K562 (cell line): ENCODE measurements around the gene SLC39A6. TPM values are rescaled to one million over a fixed set of nuclear protein-coding genes. Genes with fewer than 3 reads are reported as not detected.

Experiments used
- ATAC-seq: fragments of 200-7000 bp; cut with Tn5 transposase; 3 replicates; pipeline ENCODE4 v1.9.1; 2020; ENCODE audit warnings: moderate library complexity
- BruUV-seq: library from RNA; stranded (reverse); fragments of 400-500 nt; replicated peaks from 2 replicates; lab custom pipeline; 2021; lab: Mats Ljungman, UMichigan
- CTCF ChIA-PET: fragments of 300-600 bp; formaldehyde crosslinking; extraction: SDS; loops from one replicate; lab custom pipeline; 2021; ENCODE audit warnings: low intra/inter-chr PET ratio; lab: Yijun Ruan, JAX
- POLR2A ChIA-PET: fragments of 300-600, 350-650 bp; sonication (Branson Sonifier 250); formaldehyde crosslinking; extraction: SDS; loops from one replicate; lab custom pipeline; 2021; ENCODE audit warnings: antibody characterized with exemption, inconsistent platforms; lab: Yijun Ruan, JAX
- DNase-seq, 4 experiments: peaks; one replicate each; pipeline versions ENCODE4 v3.0.0 to v3.0.0-alpha.2; 2011 to 2018; ENCODE audit warnings: low spot score in 3 of 4, mixed read lengths in 3 of 4; ENCODE audit errors: extremely low read depth in 1 of 4
- FAIRE-seq: peaks from 2 replicates; lab custom pipeline; 2011; peaks lifted over from hg19 to GRCh38; lab: Jason Lieb, UNC
- H2AFZ ChIP-seq: 2 replicates; pipeline ENCODE4 v1.6.0; 2011; ENCODE audit warnings: low read depth, low read length, control low read depth, inconsistent platforms
- H3K27ac ChIP-seq: fragments of 200-600 bp; 3 replicates; pipeline ENCODE4 v1.8.0; 2011; ENCODE audit warnings: low read depth, mild to moderate bottlenecking, control low read depth, inconsistent platforms, low read length, moderate library complexity, mixed read lengths; ENCODE audit errors: extremely low read depth
- H3K27me3 ChIP-seq, 2 experiments: fragments of 300-600 bp in 1 of 2; 2 replicates in 1 of 2; 3 replicates in 1 of 2; pipeline versions ENCODE4 v1.6.0 to v1.8.0; 2011; ENCODE audit warnings: inconsistent platforms in 2 of 2, low read length in 2 of 2, mild to moderate bottlenecking in 1 of 2, mixed read lengths in 1 of 2, moderate library complexity in 1 of 2; ENCODE audit not compliant: control insufficient read depth in 2 of 2, insufficient read depth in 2 of 2
- H3K36me3 ChIP-seq: fragments of 300-600 bp; 3 replicates; pipeline ENCODE4 v1.8.0; 2011; ENCODE audit warnings: mild to moderate bottlenecking, low read length, inconsistent platforms; ENCODE audit not compliant: control insufficient read depth, insufficient read depth
- H3K4me1 ChIP-seq, 2 experiments: fragments of 200-600 bp in 1 of 2; replicated peaks in 1 of 2; 2 replicates in 1 of 2; 3 replicates in 1 of 2; pipeline versions ENCODE4 v1.5.1 to v1.8.0; 2011; ENCODE audit warnings: inconsistent platforms in 2 of 2, low read length in 2 of 2, mild to moderate bottlenecking in 1 of 2, mixed read lengths in 1 of 2, moderate library complexity in 1 of 2; ENCODE audit not compliant: control insufficient read depth in 2 of 2, insufficient read depth in 2 of 2
- H3K4me2 ChIP-seq: 2 replicates; pipeline ENCODE4 v1.6.1; 2011; ENCODE audit warnings: low read length, control low read depth, inconsistent platforms, mixed read lengths; ENCODE audit not compliant: insufficient read depth
- H3K4me3 ChIP-seq: fragments of 200-600 bp; sonication (generic), shearing (Covaris generic); 2 replicates; pipeline ENCODE4 v1.5.1; 2016; ENCODE audit warnings: control low read depth, inconsistent platforms
- H3K79me2 ChIP-seq: fragments of 200-600 bp; 3 replicates; pipeline ENCODE4 v1.8.0; 2011; ENCODE audit warnings: low read length, inconsistent platforms; ENCODE audit not compliant: control insufficient read depth, insufficient read depth
- H3K9ac ChIP-seq, 2 experiments: 2 replicates each; pipeline versions ENCODE4 v1.6.0 to v1.6.1; 2011; ENCODE audit warnings: low read depth in 2 of 2, low read length in 2 of 2, control low read depth in 1 of 2, inconsistent platforms in 1 of 2, mild to moderate bottlenecking in 1 of 2, mixed read lengths in 1 of 2; ENCODE audit not compliant: insufficient read depth in 1 of 2
- H3K9me1 ChIP-seq: one replicate; pipeline ENCODE4 v1.6.0; 2011; ENCODE audit warnings: inconsistent platforms, mild to moderate bottlenecking, low read length, moderate library complexity; ENCODE audit not compliant: control insufficient read depth, insufficient read depth
- H3K9me3 ChIP-seq: replicated peaks from 2 replicates; pipeline ENCODE4 v1.5.1; 2011; ENCODE audit warnings: low read depth, low read length, inconsistent platforms; ENCODE audit not compliant: control insufficient read depth, insufficient read depth
- H4K20me1 ChIP-seq: replicated peaks from 2 replicates; pipeline ENCODE4 v1.6.1; 2011; ENCODE audit warnings: low read length, inconsistent platforms, mixed read lengths; ENCODE audit not compliant: control insufficient read depth, insufficient read depth
- E2F5 ChIP-seq: sonication (generic); formaldehyde crosslinking; IDR thresholded peaks from 2 replicates; pipeline ENCODE4 v1.8.0; 2022; ENCODE audit warnings: mild to moderate bottlenecking, missing genetic modification reagents
- FOXK2 ChIP-seq, 2 experiments: fragments of 450-650 bp; IDR thresholded peaks in 1 of 2; conservative IDR thresholded peaks in 1 of 2; 2 replicates each; pipeline ENCODE4 v1.6.1; 2016; ENCODE audit warnings: low read depth in 2 of 2, mild to moderate bottlenecking in 1 of 2
- HDAC8 ChIP-seq: fragments of 450-650 bp; IDR thresholded peaks from 2 replicates; pipeline ENCODE4 v1.6.1; 2016; ENCODE audit warnings: mild to moderate bottlenecking, missing genetic modification characterization, moderate library complexity, missing compliant biosample characterization
- HMG20B ChIP-seq: fragments of 250-450 bp; sonication (Bioruptor Pico); IDR thresholded peaks from 2 replicates; pipeline ENCODE4 v1.5.0; 2021; ENCODE audit warnings: mild to moderate bottlenecking
- L3MBTL2 ChIP-seq: fragments of 450-650 bp; IDR thresholded peaks from 2 replicates; pipeline ENCODE4 v1.6.1; 2016; ENCODE audit warnings: mild to moderate bottlenecking, moderate library complexity
- MAX ChIP-seq: sonication (generic); formaldehyde crosslinking; IDR thresholded peaks from 2 replicates; pipeline ENCODE4 v1.9.0; 2022; ENCODE audit warnings: mild to moderate bottlenecking, missing genetic modification reagents
- ZBTB40 ChIP-seq, 2 experiments: fragments of 450-650 bp in 1 of 2; sonication (generic) in 1 of 2; formaldehyde crosslinking in 1 of 2; IDR thresholded peaks; 2 replicates each; pipeline versions ENCODE4 v1.7.1 to v1.9.0; 2016 to 2022; ENCODE audit warnings: inconsistent platforms in 1 of 2, mild to moderate bottlenecking in 1 of 2, missing genetic modification reagents in 1 of 2
- ZNF280A ChIP-seq: fragments of 450-650 bp; IDR thresholded peaks from 2 replicates; pipeline ENCODE4 v1.6.1; 2018; ENCODE audit warnings: mild to moderate bottlenecking, low read depth; ENCODE audit not compliant: partially characterized antibody
- ZNF668 ChIP-seq: fragments of 250-450 bp; sonication (Bioruptor Pico); IDR thresholded peaks from 2 replicates; pipeline ENCODE4 v1.8.0; 2022; ENCODE audit warnings: mild to moderate bottlenecking, inconsistent platforms
- ZNF79 ChIP-seq: fragments of 250-450 bp; sonication (Bioruptor Pico); IDR thresholded peaks from 2 replicates; pipeline ENCODE4 v1.4.0; 2020; ENCODE audit warnings: low read depth, mild to moderate bottlenecking, moderate library complexity
- WGBS: fragments of 100-300 bp; shearing (Covaris generic); methylation state at CpG from one replicate; pipeline ENCODE4 v1.1.6; 2016; ENCODE audit warnings: low coverage, mixed read lengths; ENCODE audit not compliant: insufficient coverage; ENCODE audit errors: missing lambda C conversion rate; 5-methylcytosine and 5-hydroxymethylcytosine counted together
- in situ Hi-C: fragments of 300-500 bp; cut with MboI; formaldehyde crosslinking; loops from 4 replicates; pipeline ENCODE4 v1.15.0; 2018; ENCODE audit warnings: inconsistent platforms, mixed read lengths
- intact Hi-C: fragments of 100-400 bp; cut with micrococcal nuclease; formaldehyde crosslinking; loops from 2 replicates; pipeline ENCODE4 v1.14.2; 2022
- polyA plus RNA-seq, 8 experiments: library from polyadenylated mRNA; depleted of rRNA in 4 of 8; stranded (reverse) in 5 of 8; unstranded in 3 of 8; fragments of >200 nt; fragmentation: Nextera tagmentation in 2 of 8; fragmentation: Illumina TruSeq in 1 of 8; extraction: Ambion mirVana in 2 of 8; extraction: Trizol in 1 of 8; gene quantifications; 2 replicates each; pipeline versions ENCODE4 v1.2.1 to v1.2.3, GENCODE V29; 2011 to 2014; ENCODE audit warnings: inconsistent platforms in 1 of 8, missing spikeins in 1 of 8
- total RNA-seq, 7 experiments: library from RNA; depleted of rRNA in 6 of 7; stranded (reverse); fragments of >200 nt in 6 of 7; fragmentation: Illumina TruSeq in 2 of 7; extraction: Trizol in 2 of 7; gene quantifications; 2 replicates each; pipeline versions ENCODE4 v1.2.1 to v1.2.3, GENCODE V29; 2011 to 2021; ENCODE audit warnings: low replicate concordance in 1 of 7

Gene SLC39A6
- total and polyA plus RNA-seq, 9 of the 15 experiments (the other 6 are each of a cell fraction or from before 2014, with no cell fraction given) = 5.6 to 23.8 (median 17.4) TPM

- ChIA-PET POLR2A (interaction anchor here (1.0 to 2.1 kb wide), 6 partner anchors 11 to 37 kb away, joined by 3 to 7 read pairs (median 3); partner anchors contain the start of gene MOCOS), CTCF (no interaction called here)
- H3K9ac ChIP-seq = no peak overlapping the region
- H3K36me3 ChIP-seq = peaks cover 59% of the 10 kb centered on the region
- H3K9me3 ChIP-seq = no peaks in the 10 kb centered on the region
- no peaks in the 10 kb centered on the region for H3K27me3 ChIP-seq
- no TSS peak for BruUV-seq
- no peak for DNase-seq
- 96% methylated on average over 2 of the region's 2 CpGs for WGBS
- H3K9me1 ChIP-seq = no peaks in the 10 kb centered on the region
- no peak for ATAC-seq
- no peak for FAIRE-seq
- no peak overlapping the region for H2AFZ ChIP-seq
- in situ Hi-C loops = no loop called here
- H3K4me3 ChIP-seq = no peak overlapping the region
- H4K20me1 ChIP-seq = no peaks in the 10 kb centered on the region
- no peaks in the 10 kb centered on the region for H3K79me2 ChIP-seq
- intact Hi-C loops = no loop called here
- peaks cover 0 to 14% of the 10 kb centered on the region in 2 experiments; a peak in 4 of 5 replicates for H3K4me1 ChIP-seq
- H3K4me2 ChIP-seq = no peak overlapping the region
- H3K27ac ChIP-seq = no peak overlapping the region
- no peak for TF ChIP-seq ZBTB40 (IDR thresholded peaks at IDR 0.05)
- no peak for TF ChIP-seq ZBTB40 (CRISPR knock-in tag; IDR thresholded peaks at IDR 0.05)
- TF ChIP-seq MAX (CRISPR knock-in tag) = no peak
- TF ChIP-seq HMG20B = no peak
- no peak for TF ChIP-seq ZNF668 (CRISPR knock-in tag)
- TF ChIP-seq FOXK2 (conservative IDR thresholded peaks at IDR 0.05 in 1 of 2, IDR thresholded peaks at IDR 0.05 in 1 of 2; ENCODE audit: low read depth in 2 of 2) = no peak
- TF ChIP-seq E2F5 (CRISPR knock-in tag) = no peak
- TF ChIP-seq ZNF280A = no peak
- TF ChIP-seq ZNF79 (CRISPR knock-in tag) = no peak
- TF ChIP-seq L3MBTL2 = no peak
- TF ChIP-seq HDAC8 = no peak
These were observed 47.0 kb upstream of the SLC39A6 start for GRCh38 chr18:36176177-36176584.
